Progenitor cell of endocrine pancreas (in vitro differentiated cells): Measurements from ENCODE around the gene NCAPH2. TPM values are rescaled to one million over a fixed set of nuclear protein-coding genes. Genes with fewer than 3 reads are reported as not detected.

Source experiments
- DNase-seq: peaks from one replicate; pipeline ENCODE4 v3.0.0; 2021; ENCODE audit warnings: low spot score; ENCODE audit not compliant: unreplicated experiment
- H3K27ac Mint-ChIP-seq: 2 replicates; pipeline ENCODE4 v1.8.0; 2021; ENCODE audit warnings: mild to moderate bottlenecking, moderate library complexity, mixed read lengths
- H3K27me3 Mint-ChIP-seq: 2 replicates; pipeline ENCODE4 v1.8.0; 2021; ENCODE audit warnings: mixed read lengths
- H3K36me3 Mint-ChIP-seq: 2 replicates; pipeline ENCODE4 v1.8.0; 2022; ENCODE audit warnings: mixed read lengths; ENCODE audit not compliant: insufficient read depth
- H3K4me1 Mint-ChIP-seq: 2 replicates; pipeline ENCODE4 v1.8.0; 2021; ENCODE audit warnings: low read depth, mixed read lengths
- H3K4me3 Mint-ChIP-seq: 2 replicates; pipeline ENCODE4 v1.8.0; 2021; ENCODE audit warnings: low read depth, mild to moderate bottlenecking, moderate library complexity, mixed read lengths
- H3K9me3 Mint-ChIP-seq: 2 replicates; pipeline ENCODE4 v1.8.0; 2021; ENCODE audit warnings: low read depth, mixed read lengths
- total RNA-seq: library from RNA; stranded (reverse); gene quantifications from 2 replicates; pipeline ENCODE4 v1.2.1, GENCODE V29; 2021
- TF ChIP-seq, protein P1 (sequence below): fragments of 200-600 bp; sonication (generic); IDR thresholded peaks from one replicate; pipeline ENCODE4 v1.5.0; 2021; ENCODE audit warnings: antibody characterized with exemption, mild to moderate bottlenecking; ENCODE audit not compliant: unreplicated experiment

Gene NCAPH2
- total RNA-seq, 1 donor from 2014 or later = 66.5 TPM

DNA sequence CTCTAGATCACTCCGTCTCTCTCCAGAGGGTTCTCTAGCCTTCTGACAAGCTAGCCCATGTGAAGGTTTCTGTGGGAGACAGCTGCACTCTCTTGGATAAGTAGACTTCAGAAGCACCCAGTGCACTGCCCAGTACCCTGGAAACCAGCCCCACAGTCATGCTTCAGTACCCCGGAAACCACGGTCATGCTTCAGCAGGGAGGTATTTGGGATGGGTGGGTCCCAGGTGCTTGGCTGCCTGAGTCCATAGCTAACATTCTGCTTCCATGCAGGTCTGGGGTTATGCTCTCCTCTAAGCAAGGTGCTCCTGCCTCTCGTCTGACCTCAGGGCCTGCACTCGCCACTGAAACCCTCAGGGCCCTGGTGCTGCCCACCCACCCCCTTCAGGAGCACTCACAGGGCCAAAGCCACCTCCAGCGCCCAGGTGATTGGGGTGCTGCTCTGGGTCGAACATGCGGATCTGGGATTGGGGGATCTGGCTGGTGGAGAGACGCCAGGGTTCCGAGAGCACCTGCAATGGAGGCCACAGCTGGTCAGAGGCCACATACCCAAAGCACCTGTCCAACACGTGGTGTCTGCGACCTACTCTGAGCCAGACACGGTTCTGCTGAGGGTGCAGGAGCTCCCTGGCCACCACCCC is 62.0 kb downstream of the NCAPH2 start:
- no peaks in the 10 kb centered on the region for H3K4me1 Mint-ChIP-seq
- H3K4me3 Mint-ChIP-seq = no peak overlapping the region
- no peaks in the 10 kb centered on the region for H3K9me3 Mint-ChIP-seq
- H3K27ac Mint-ChIP-seq = no peak overlapping the region
- no peak for DNase-seq
- H3K36me3 Mint-ChIP-seq = peaks cover 6% of the 10 kb centered on the region
- TF ChIP-seq, protein P1, sequence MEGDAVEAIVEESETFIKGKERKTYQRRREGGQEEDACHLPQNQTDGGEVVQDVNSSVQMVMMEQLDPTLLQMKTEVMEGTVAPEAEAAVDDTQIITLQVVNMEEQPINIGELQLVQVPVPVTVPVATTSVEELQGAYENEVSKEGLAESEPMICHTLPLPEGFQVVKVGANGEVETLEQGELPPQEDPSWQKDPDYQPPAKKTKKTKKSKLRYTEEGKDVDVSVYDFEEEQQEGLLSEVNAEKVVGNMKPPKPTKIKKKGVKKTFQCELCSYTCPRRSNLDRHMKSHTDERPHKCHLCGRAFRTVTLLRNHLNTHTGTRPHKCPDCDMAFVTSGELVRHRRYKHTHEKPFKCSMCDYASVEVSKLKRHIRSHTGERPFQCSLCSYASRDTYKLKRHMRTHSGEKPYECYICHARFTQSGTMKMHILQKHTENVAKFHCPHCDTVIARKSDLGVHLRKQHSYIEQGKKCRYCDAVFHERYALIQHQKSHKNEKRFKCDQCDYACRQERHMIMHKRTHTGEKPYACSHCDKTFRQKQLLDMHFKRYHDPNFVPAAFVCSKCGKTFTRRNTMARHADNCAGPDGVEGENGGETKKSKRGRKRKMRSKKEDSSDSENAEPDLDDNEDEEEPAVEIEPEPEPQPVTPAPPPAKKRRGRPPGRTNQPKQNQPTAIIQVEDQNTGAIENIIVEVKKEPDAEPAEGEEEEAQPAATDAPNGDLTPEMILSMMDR = no peak
- H3K27me3 Mint-ChIP-seq = no peaks in the 10 kb centered on the region

DNA sequence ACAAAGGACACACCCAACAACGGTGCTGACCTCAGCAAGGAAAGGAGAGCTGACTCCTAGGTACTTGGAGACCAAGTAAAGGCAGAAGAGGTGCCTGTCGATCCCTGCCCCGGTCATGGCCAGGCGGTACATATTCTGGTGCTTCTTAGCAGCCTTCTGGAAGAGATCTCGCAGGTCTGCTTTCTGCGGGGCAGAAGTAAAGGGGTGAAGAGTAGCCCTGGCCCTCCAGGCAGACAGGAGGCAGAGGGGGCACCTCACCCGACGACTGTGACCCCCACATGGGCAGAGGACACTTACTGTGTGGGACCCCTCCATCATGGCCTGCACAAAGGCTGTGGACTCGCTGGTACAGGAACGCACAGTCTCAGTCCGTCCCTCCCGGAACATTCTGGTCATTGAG is 62.8 kb downstream of the NCAPH2 start:
- Mint-ChIP-seq H3K27me3 (no peaks in the 10 kb centered on the region), H3K4me1 (no peaks in the 10 kb centered on the region), H3K9me3 (no peaks in the 10 kb centered on the region), H3K4me3 (no peak overlapping the region), H3K36me3 (peaks cover 6% of the 10 kb centered on the region), H3K27ac (no peak overlapping the region)
- DNase-seq = no peak
- TF ChIP-seq, protein P1 = no peak

DNA sequence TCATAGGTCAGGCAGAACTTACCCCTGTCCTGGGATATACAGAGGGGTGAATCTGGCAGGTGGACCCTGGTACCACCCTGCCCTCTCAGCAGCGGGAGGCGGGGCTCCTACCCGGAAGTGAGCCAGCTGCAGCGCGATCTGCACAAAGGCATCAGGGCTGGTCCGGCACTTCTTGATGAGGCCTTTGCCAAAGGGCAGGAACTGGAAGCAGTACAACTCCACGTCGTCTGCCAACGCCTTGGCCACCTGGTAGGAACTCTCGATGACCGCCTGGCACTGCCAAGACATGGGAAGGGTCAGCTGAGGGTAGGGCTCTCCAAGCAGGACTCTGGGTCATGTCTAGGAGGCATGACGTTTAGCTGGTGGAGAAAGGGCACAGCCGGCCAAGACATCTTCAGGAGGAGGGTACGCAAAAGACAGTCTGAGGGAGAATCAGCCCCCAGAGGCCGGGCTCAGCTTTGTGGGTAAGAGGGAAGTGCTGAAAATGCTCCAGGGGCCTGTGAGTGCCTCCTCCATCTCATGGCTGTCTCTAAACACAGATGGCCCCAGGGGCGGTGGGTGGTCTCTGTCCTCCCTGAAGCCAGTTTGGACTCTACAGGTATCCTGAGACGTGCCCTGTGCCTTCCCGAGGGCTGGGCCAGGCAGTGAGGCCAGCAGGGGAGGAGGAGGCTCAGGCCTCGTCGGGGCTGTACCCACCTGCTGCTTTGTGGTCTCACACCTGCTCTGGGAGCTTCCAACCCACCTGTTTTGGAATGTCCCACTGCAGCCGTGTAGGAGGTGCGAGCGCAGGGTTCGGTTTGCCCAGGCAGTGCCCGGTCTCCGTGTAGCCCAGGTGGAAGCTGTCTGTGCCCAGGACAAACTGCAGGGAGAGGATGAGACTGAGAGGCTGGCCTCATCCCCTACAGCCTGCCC is 63.5 kb downstream of the NCAPH2 start:
- TF ChIP-seq, protein P1 = no peak
- Mint-ChIP-seq H3K36me3 (peaks cover 6% of the 10 kb centered on the region), H3K9me3 (no peaks in the 10 kb centered on the region), H3K27ac (no peak overlapping the region), H3K4me3 (no peak overlapping the region), H3K27me3 (no peaks in the 10 kb centered on the region), H3K4me1 (no peaks in the 10 kb centered on the region)
- no peak for DNase-seq

DNA sequence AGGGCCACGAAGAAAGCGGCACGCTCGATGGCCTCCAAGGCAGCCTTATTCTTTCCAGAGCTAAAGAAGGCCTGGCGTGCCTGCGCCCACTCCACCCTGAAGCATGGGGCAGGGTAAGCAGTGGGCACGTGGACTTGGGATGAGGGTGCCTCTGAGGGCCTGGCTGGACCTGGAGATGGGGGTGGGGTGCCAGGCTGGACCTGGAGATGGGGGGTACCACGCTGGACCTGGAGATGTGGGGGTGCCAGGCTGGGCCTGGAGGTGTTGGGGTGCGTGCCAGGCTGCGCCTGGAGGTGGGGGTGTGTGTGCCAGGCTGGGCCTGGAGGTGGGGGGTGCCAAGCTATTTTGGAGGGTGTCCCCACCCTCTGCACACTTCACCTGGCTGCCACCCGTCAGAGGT is 64.9 kb downstream of the NCAPH2 start:
- DNase-seq = no peak
- no peaks in the 10 kb centered on the region for H3K27me3 Mint-ChIP-seq

More for the DNA sequence above, 64.9 kb downstream of the NCAPH2 start:
- TF ChIP-seq, protein P1 = no peak
- H3K4me3 Mint-ChIP-seq = no peak overlapping the region
- no peak overlapping the region for H3K27ac Mint-ChIP-seq
- H3K36me3 Mint-ChIP-seq = peaks cover 6% of the 10 kb centered on the region
- no peaks in the 10 kb centered on the region for H3K9me3 Mint-ChIP-seq
- H3K4me1 Mint-ChIP-seq = no peaks in the 10 kb centered on the region
